CD4-positive, CD25-positive, alpha-beta regulatory T cell (primary cell): Measurements from ENCODE around the gene PDE2A. TPM values are rescaled to one million over a fixed set of nuclear protein-coding genes. Genes with fewer than 3 reads are reported as not detected.

Experiments used
- ATAC-seq, 2 donors: fragments of 150-1000 bp; cut with Tn5 transposase; one replicate each; pipeline ENCODE4 v1.10.0; 2021; ENCODE audit warnings: low read depth in 2 of 2, moderate number of reproducible peaks in 2 of 2, moderate library complexity in 1 of 2
- DNase-seq, 3 donors: peaks; one replicate each; pipeline versions ENCODE4 v3.0.0 to v3.0.0-alpha.2; 2012 to 2022; ENCODE audit warnings: mixed read lengths in 1 of 3
- H3K27ac ChIP-seq: one replicate; pipeline ENCODE4 v1.7.0; 2013; ENCODE audit warnings: mild to moderate bottlenecking, low read length; ENCODE audit not compliant: insufficient read depth, poor library complexity, severe bottlenecking
- H3K27me3 ChIP-seq: one replicate; pipeline ENCODE4 v1.7.0; 2013; ENCODE audit warnings: low read length; ENCODE audit not compliant: control insufficient read depth, insufficient read depth
- H3K36me3 ChIP-seq: one replicate; pipeline ENCODE4 v1.7.0; 2013; ENCODE audit warnings: mild to moderate bottlenecking, low read length, moderate library complexity; ENCODE audit not compliant: control insufficient read depth, insufficient read depth
- H3K4me1 ChIP-seq: 2 replicates; pipeline ENCODE4 v1.7.0; 2013; ENCODE audit warnings: mild to moderate bottlenecking, low read length; ENCODE audit not compliant: insufficient read depth, control insufficient read depth, poor library complexity, severe bottlenecking
- H3K4me3 ChIP-seq: one replicate; pipeline ENCODE4 v1.7.0; 2013; ENCODE audit warnings: low read depth, mild to moderate bottlenecking, low read length, moderate library complexity
- H3K9me3 ChIP-seq, 2 experiments: 1 replicate in 1 of 2; 2 replicates in 1 of 2; pipeline ENCODE4 v1.7.0; 2013; ENCODE audit warnings: low read length in 2 of 2, mild to moderate bottlenecking in 1 of 2, moderate library complexity in 1 of 2; ENCODE audit not compliant: control insufficient read depth in 2 of 2
- H3K27ac Mint-ChIP-seq, 3 donors: one replicate each; pipeline ENCODE4 v1.8.0; 2020 to 2022; ENCODE audit warnings: mild to moderate bottlenecking in 3 of 3, mixed read lengths in 3 of 3, moderate library complexity in 2 of 3
- H3K27me3 Mint-ChIP-seq: one replicate; pipeline ENCODE4 v1.8.0; 2022; ENCODE audit warnings: mild to moderate bottlenecking, mixed read lengths
- H3K36me3 Mint-ChIP-seq: one replicate; pipeline ENCODE4 v1.8.0; 2020; ENCODE audit warnings: mixed read lengths
- H3K4me1 Mint-ChIP-seq, 4 donors: one replicate each; pipeline ENCODE4 v1.8.0; 2020 to 2022; ENCODE audit warnings: mixed read lengths in 4 of 4, mild to moderate bottlenecking in 1 of 4
- H3K4me3 Mint-ChIP-seq, 4 donors: one replicate each; pipeline ENCODE4 v1.8.0; 2020 to 2022; ENCODE audit warnings: mild to moderate bottlenecking in 4 of 4, mixed read lengths in 4 of 4, moderate library complexity in 3 of 4
- H3K9me3 Mint-ChIP-seq, 7 donors: one replicate each; pipeline ENCODE4 v1.8.0; 2020 to 2022; ENCODE audit warnings: mixed read lengths in 7 of 7, mild to moderate bottlenecking in 3 of 7, moderate library complexity in 2 of 7
- polyA plus RNA-seq, 4 donors: library from polyadenylated mRNA; unstranded; fragments of 300-500 nt; fragmentation: Illumina TruSeq; gene quantifications; one replicate each; pipeline ENCODE4 v1.2.3, GENCODE V29; 2021
- total RNA-seq: library from RNA; stranded (reverse); gene quantifications from one replicate; pipeline ENCODE4 v1.2.3, GENCODE V29; 2022

PDE2A gene
- total and polyA plus RNA-seq, 5 donors from 2014 or later, result 6.7 TPM; not detected in 4

DNA sequence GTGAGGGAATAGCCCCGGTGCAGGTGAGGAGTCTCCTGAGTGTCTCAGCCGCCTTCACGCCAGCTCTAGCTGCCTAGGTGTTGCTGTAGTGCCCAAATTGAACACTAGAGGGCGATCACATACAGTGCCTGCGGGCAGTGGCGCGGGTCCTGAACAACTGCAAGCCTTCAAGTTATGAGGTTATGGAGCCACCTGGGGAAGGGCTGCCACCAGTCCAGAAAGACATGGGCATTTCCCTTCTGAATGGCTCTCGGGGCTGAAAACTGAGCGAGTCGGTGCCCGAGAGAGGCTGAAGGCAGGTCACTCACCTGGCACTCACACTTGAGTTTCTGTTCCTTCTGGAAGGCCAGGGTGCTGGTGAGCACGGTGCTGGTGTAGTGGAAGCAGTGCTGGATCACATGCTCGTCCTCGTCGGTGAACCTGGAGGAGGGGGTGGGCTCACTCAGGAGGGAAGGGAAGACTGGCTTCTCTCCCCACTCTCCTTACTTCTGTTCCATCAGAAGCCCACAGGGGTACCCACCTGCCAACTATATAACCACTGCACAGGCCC is 88.4 kb downstream of the PDE2A start:
- no peaks in the 10 kb centered on the region for H3K9me3 ChIP-seq
- peak; percentile 63 to 72 for ATAC-seq
- peak overlapping the region; percentile 40 for H3K4me3 ChIP-seq
- H3K27me3 ChIP-seq, result peaks cover 9% of the 10 kb centered on the region
- peak; percentile 40 to 80 (median 69) for DNase-seq
- Mint-ChIP-seq H3K4me1 (peaks cover 4 to 38% (median 9%) of the 10 kb centered on the region in 4 donors), H3K9me3 (peaks cover 0 to 2% (median 0%) of the 10 kb centered on the region in 7 donors), H3K4me3 (peak overlapping the region; percentile 34 to 92 (median 76)), H3K36me3 (peaks cover 11% of the 10 kb centered on the region), H3K27me3 (peaks cover 49% of the 10 kb centered on the region), H3K27ac (peak overlapping the region; percentile 47 to 88 (median 49))
- no peaks in the 10 kb centered on the region for H3K36me3 ChIP-seq
- no peak overlapping the region for H3K27ac ChIP-seq
- peaks cover 30% of the 10 kb centered on the region for H3K4me1 ChIP-seq

GRCh38 chr11:72584939-72585597 is 89.2 kb downstream of the PDE2A start:
- peak overlapping the region; percentile 40 for H3K4me3 ChIP-seq
- H3K27me3 ChIP-seq, result peaks cover 8% of the 10 kb centered on the region
- no peak overlapping the region for H3K27ac ChIP-seq
- H3K4me1 ChIP-seq, result peaks cover 24% of the 10 kb centered on the region
- H3K36me3 Mint-ChIP-seq, result peaks cover 11% of the 10 kb centered on the region
- H3K4me3 Mint-ChIP-seq, result peak overlapping the region; percentile 74 to 92 (median 86)
- DNase-seq, result no peak
- H3K9me3 ChIP-seq, result no peaks in the 10 kb centered on the region
- peak overlapping the region; percentile 46 to 88 (median 87) for H3K27ac Mint-ChIP-seq
- ATAC-seq, result no peak
- H3K9me3 Mint-ChIP-seq, result peaks cover 0 to 2% (median 0%) of the 10 kb centered on the region in 7 donors
- peaks cover 4 to 35% (median 9%) of the 10 kb centered on the region in 4 donors for H3K4me1 Mint-ChIP-seq
- H3K27me3 Mint-ChIP-seq, result peaks cover 45% of the 10 kb centered on the region
- no peaks in the 10 kb centered on the region for H3K36me3 ChIP-seq

GRCh38 chr11:72584293-72584938 is 89.8 kb downstream of the PDE2A start:
- Mint-ChIP-seq H3K9me3 (peaks cover 0 to 2% (median 0%) of the 10 kb centered on the region in 7 donors), H3K36me3 (peaks cover 11% of the 10 kb centered on the region), H3K27ac (peak overlapping the region; percentile 46 to 88 (median 87)), H3K4me3 (peak overlapping the region; percentile 74 to 92 (median 86)), H3K4me1 (peaks cover 4 to 29% (median 9%) of the 10 kb centered on the region in 4 donors), H3K27me3 (peaks cover 39% of the 10 kb centered on the region)
- ATAC-seq, result peak; percentile 56 to 57
- Histone ChIP-seq H3K9me3 (no peaks in the 10 kb centered on the region), H3K4me1 (peaks cover 18% of the 10 kb centered on the region), H3K4me3 (peak overlapping the region; percentile 40), H3K27me3 (peaks cover 7% of the 10 kb centered on the region), H3K36me3 (no peaks in the 10 kb centered on the region), H3K27ac (no peak overlapping the region)
- DNase-seq, result peak; percentile 22 to 57 (median 37)

DNA sequence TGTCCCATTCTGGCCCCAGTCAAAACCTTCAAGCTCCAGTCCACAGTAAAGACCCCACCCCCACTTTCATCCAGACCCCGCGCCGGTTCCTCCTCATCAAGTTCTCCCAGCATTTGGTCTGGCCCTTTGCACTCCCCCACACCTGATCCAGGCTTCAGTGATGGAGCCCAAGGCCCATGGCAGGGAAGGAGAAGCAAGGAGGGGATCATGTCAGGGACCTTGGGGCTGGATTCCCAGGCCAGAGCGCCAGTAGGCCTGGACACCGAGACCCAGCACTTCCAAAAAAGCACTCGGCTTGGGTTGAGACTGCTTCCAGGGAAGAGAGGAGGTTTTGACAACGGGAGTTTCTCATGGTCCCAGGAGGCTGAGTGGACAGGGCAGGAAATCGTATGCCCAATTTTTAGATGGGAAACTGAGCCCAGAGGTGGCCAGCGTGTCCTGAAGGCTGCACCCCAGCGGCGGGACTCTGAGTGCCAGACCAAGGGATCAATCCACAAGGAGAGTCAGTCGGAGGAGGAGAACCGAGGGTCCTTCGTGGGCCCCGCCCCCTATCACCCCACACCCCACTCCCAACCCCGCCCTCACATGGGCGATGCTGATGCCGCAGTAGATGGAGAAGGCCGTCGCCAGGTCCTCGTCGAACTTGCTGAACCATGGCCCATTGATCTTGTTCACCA is 90.5 kb downstream of the PDE2A start:
- Histone ChIP-seq H3K9me3 (no peaks in the 10 kb centered on the region), H3K27me3 (peaks cover 4% of the 10 kb centered on the region), H3K36me3 (no peaks in the 10 kb centered on the region), H3K4me1 (peaks cover 18% of the 10 kb centered on the region), H3K27ac (no peak overlapping the region), H3K4me3 (no peak overlapping the region)
- DNase-seq (no peak), ATAC-seq (no peak)
- H3K27ac Mint-ChIP-seq, result no peak overlapping the region
- H3K27me3 Mint-ChIP-seq, result peaks cover 32% of the 10 kb centered on the region
- peaks cover 11% of the 10 kb centered on the region for H3K36me3 Mint-ChIP-seq
- H3K9me3 Mint-ChIP-seq, result peaks cover 0 to 2% (median 0%) of the 10 kb centered on the region in 7 donors
- peak overlapping the region in 3 of 4 donors; percentile 16 to 70 (median 46) for H3K4me3 Mint-ChIP-seq
- H3K4me1 Mint-ChIP-seq, result peaks cover 4 to 24% (median 9%) of the 10 kb centered on the region in 4 donors

DNA sequence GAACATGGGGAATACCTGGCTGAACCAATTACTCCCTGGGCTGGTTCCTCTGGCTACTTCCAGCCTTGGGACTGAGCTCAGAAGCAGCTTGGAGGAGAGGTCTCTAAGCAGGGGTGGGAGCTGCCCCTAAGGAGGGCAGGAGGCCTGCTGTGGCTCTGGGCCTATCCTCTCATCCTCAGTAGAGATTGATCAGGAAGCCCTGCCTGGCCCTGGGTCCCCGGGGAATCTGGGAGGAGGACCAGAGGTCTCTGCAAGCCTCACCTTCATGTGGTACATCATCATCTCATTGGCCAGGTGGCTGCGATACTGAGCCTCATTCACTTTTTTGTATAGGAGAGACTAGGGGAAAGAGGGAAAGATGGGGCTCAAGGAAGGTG is 91.1 kb downstream of the PDE2A start:
- Histone ChIP-seq H3K9me3 (no peaks in the 10 kb centered on the region), H3K4me1 (peaks cover 18% of the 10 kb centered on the region), H3K27me3 (peaks cover under 1% of the 10 kb centered on the region), H3K36me3 (no peaks in the 10 kb centered on the region), H3K27ac (no peak overlapping the region), H3K4me3 (no peak overlapping the region)
- Mint-ChIP-seq H3K9me3 (peaks cover 0 to 2% (median 0%) of the 10 kb centered on the region in 7 donors), H3K4me1 (peaks cover 4 to 24% (median 9%) of the 10 kb centered on the region in 4 donors), H3K27me3 (peaks cover 26% of the 10 kb centered on the region), H3K36me3 (peaks cover 8% of the 10 kb centered on the region), H3K4me3 (peak overlapping the region in 2 of 4 donors; percentile 16 to 46), H3K27ac (no peak overlapping the region)
- no peak for ATAC-seq
- DNase-seq, result no peak

DNA sequence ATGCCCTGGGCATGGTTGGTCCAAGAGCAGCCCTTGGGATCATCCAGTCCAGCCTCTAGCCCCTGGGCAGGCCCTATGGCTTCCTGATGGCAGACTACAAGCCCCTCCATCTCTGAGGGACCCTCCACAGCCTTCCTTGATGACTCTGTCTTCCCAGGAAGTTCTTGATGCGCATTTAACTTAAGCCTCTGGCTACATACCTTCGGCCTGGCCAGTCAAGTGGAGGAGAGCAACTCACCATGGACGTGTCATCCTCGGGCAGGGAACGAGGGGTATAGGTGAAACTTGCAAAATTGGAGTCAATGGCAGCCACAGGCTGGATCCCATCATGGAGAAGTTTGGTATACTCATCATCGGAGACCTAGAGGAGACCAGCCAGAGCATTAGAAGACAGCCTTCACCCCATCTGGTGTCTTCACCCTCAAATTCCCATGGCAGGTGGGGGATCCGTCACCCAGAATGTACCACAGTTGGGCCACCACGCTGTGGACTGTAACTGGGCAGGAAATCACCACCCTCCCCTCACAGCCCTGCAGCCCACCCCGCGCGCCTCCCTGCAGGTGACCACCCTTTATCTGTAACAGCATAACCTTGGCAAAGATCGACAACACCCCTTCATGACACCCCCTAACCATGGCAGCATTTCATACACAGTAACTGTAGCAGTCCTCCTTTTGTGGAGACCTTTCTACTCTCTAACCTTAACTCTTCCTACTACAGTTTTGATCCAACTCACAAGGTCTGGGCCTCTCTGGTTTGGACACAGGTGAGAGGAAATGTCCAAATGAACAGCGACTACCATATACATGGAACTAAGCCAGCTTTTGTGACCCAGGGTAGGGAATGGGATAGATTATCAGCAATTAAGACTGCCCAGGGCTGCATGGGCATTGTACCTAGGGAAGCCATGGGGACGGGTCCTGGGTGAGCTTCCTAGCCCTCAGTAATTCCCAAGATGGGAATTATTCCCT is 91.7 kb downstream of the PDE2A start:
- no peak overlapping the region for H3K27ac Mint-ChIP-seq
- Histone ChIP-seq H3K36me3 (no peaks in the 10 kb centered on the region), H3K4me1 (peaks cover 18% of the 10 kb centered on the region), H3K9me3 (no peaks in the 10 kb centered on the region), H3K27ac (no peak overlapping the region), H3K27me3 (no peaks in the 10 kb centered on the region), H3K4me3 (no peak overlapping the region)
- H3K4me1 Mint-ChIP-seq, result peaks cover 4 to 24% (median 9%) of the 10 kb centered on the region in 4 donors
- peaks cover 0 to 2% (median 0%) of the 10 kb centered on the region in 7 donors for H3K9me3 Mint-ChIP-seq
- DNase-seq, result no peak
- H3K36me3 Mint-ChIP-seq, result peaks cover 2% of the 10 kb centered on the region
- ATAC-seq, result no peak
- peak overlapping the region in 1 of 4 donors; percentile 22 for H3K4me3 Mint-ChIP-seq
- peaks cover 21% of the 10 kb centered on the region for H3K27me3 Mint-ChIP-seq
